ENCODE measurements around the gene SUPT6H. TPM values are rescaled to one million over a fixed set of nuclear protein-coding genes. Genes with fewer than 3 reads are reported as not detected.

The SUPT6H gene
- polyA plus RNA-seq, 1 of the 3 experiments (the other 2 are of a cell fraction) = 26.9 TPM

DNA sequence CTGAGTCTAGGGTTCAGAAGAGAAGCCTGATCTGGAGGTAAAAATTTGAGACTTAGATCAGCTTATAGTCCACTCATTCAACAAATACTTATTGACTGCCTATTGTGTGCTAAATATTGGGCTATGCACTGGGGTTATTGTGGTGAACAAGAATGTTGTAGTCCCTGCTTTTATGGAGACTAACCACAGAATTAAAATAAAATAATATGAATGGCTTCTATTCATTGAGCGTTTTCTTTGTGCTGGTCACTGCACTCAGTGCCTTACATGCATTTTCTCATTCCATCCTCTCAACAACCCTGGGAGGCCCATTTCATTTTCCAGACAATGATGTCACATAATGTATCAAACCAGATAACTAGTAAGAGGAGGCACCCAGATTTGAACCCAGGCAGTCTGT lies 71.3 kb downstream of the SUPT6H start:
- POLR2A ChIA-PET = interaction anchor here (1.5 kb wide), 1 partner anchor 9 kb away, joined by 5 read pairs; no protein-coding TSS in a partner anchor
- Histone ChIP-seq H3K4me2 (no peak overlapping the region), H3K36me3 (replicated peaks in 1 of 2; ENCODE audit: control insufficient read depth in 1 of 2, insufficient read depth in 2 of 2, low read length in 1 of 2) (no peaks in the 10 kb centered on the region), H3K9me3 (no peaks in the 10 kb centered on the region), H4K20me1 (ENCODE audit: insufficient read depth) (no peaks in the 10 kb centered on the region), H3K79me2 (ENCODE audit: insufficient read depth) (no peaks in the 10 kb centered on the region), H3K27ac (ENCODE audit: low read depth in 2 of 2, low read length in 1 of 2) (no peak overlapping the region), H2AFZ (ENCODE audit: low read depth) (no peak overlapping the region), H3K27me3 (ENCODE audit: insufficient read depth) (no peaks in the 10 kb centered on the region), H3K9me2 (no peaks in the 10 kb centered on the region), H3F3A (replicated peaks; ENCODE audit: insufficient read depth) (peaks cover 10% of the 10 kb centered on the region), H3K4me3 (ENCODE audit: low read depth in 2 of 2, low read length in 1 of 2) (no peak overlapping the region), H3K9ac (no peak overlapping the region), H3K4me1 (ENCODE audit: control insufficient read depth in 1 of 2, insufficient read depth in 2 of 2, low read depth in 1 of 2, low read length in 1 of 2) (no peaks in the 10 kb centered on the region)
- 100% methylated on average over 1 of the region's 1 CpG for WGBS (ENCODE audit: low lambda C conversion rate)
- DNase-seq = no peak
- CTCF ChIA-PET = no interaction called here
- TF ChIP-seq GATA2 (CRISPR knock-in tag; IDR thresholded peaks at IDR 0.05) (no peak), SIN3A (IDR thresholded peaks at IDR 0.05; ENCODE audit: borderline replicate concordance, low read depth, low read length) (no peak), ELF1 (IDR thresholded peaks at IDR 0.05) (no peak), NRF1 (IDR thresholded peaks at IDR 0.05; ENCODE audit: low read depth, low read length) (no peak), MEF2A (IDR thresholded peaks at IDR 0.05; ENCODE audit: borderline replicate concordance, low read depth) (no peak), JUND (IDR thresholded peaks at IDR 0.05) (no peak), RFX5 (IDR thresholded peaks at IDR 0.05; ENCODE audit: low read length) (no peak), SMC3 (IDR thresholded peaks at IDR 0.05; ENCODE audit: low read depth, low read length) (no peak), YY1 (IDR thresholded peaks at IDR 0.05; ENCODE audit: low read depth) (no peak), TEAD4 (IDR thresholded peaks at IDR 0.05; ENCODE audit: borderline replicate concordance, insufficient read depth) (no peak)
- TF ChIP-seq, protein P1, sequence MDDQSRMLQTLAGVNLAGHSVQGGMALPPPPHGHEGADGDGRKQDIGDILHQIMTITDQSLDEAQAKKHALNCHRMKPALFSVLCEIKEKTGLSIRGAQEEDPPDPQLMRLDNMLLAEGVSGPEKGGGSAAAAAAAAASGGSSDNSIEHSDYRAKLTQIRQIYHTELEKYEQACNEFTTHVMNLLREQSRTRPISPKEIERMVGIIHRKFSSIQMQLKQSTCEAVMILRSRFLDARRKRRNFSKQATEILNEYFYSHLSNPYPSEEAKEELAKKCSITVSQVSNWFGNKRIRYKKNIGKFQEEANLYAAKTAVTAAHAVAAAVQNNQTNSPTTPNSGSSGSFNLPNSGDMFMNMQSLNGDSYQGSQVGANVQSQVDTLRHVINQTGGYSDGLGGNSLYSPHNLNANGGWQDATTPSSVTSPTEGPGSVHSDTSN (IDR thresholded peaks at IDR 0.05) = no peak
- TF ChIP-seq, protein P2, sequence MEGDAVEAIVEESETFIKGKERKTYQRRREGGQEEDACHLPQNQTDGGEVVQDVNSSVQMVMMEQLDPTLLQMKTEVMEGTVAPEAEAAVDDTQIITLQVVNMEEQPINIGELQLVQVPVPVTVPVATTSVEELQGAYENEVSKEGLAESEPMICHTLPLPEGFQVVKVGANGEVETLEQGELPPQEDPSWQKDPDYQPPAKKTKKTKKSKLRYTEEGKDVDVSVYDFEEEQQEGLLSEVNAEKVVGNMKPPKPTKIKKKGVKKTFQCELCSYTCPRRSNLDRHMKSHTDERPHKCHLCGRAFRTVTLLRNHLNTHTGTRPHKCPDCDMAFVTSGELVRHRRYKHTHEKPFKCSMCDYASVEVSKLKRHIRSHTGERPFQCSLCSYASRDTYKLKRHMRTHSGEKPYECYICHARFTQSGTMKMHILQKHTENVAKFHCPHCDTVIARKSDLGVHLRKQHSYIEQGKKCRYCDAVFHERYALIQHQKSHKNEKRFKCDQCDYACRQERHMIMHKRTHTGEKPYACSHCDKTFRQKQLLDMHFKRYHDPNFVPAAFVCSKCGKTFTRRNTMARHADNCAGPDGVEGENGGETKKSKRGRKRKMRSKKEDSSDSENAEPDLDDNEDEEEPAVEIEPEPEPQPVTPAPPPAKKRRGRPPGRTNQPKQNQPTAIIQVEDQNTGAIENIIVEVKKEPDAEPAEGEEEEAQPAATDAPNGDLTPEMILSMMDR (IDR thresholded peaks at IDR 0.05) = no peak

DNA sequence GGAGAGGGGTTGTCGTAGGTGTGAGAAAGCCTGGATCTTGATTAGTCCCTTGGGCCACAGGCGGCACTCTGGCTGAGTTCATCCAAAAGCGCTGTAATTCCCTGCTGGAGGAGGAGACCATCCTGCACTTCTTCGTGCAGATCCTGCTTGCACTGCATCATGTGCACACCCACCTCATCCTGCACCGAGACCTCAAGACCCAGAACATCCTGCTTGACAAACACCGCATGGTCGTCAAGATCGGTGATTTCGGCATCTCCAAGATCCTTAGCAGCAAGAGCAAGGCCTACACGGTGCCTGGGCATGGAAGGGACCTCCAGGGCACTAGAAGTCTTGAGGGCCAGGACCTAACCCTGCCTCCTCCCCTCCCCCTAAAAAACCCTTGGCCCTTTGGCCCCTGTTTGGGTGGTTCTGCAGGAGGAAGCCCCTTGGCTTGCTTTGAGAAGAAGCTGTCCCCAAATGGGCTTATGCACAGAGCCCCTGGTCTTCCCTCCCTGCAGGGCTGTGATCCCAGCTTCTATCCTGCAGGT lies 72.8 kb downstream of the SUPT6H start:
- DNase-seq = no peak
- H2AFZ ChIP-seq (ENCODE audit: low read depth) = no peak overlapping the region
- no peaks in the 10 kb centered on the region for H3K36me3 ChIP-seq (replicated peaks in 1 of 2; ENCODE audit: control insufficient read depth in 1 of 2, insufficient read depth in 2 of 2, low read length in 1 of 2)
- no peaks in the 10 kb centered on the region for H3K79me2 ChIP-seq (ENCODE audit: insufficient read depth)
- ChIA-PET POLR2A (interaction anchor here (0.8 to 1.1 kb wide), 2 partner anchors 8 to 9 kb away, joined by 3 read pairs; partner anchors contain the start of gene TRAF4), CTCF (interaction anchor here (1.1 to 1.2 kb wide), 3 partner anchors 8 to 15 kb away, joined by 3 to 8 read pairs (median 5); partner anchors contain the start of gene TLCD1)
- no peak overlapping the region for H3K4me2 ChIP-seq
- H3K27ac ChIP-seq (ENCODE audit: low read depth in 2 of 2, low read length in 1 of 2) = no peak overlapping the region
- no peaks in the 10 kb centered on the region for H3F3A ChIP-seq (replicated peaks; ENCODE audit: insufficient read depth)
- H3K9ac ChIP-seq = no peak overlapping the region
- no peaks in the 10 kb centered on the region for H3K27me3 ChIP-seq (ENCODE audit: insufficient read depth)
- no peaks in the 10 kb centered on the region for H3K9me2 ChIP-seq
- 82% methylated on average over 10 of the region's 10 CpGs for WGBS (ENCODE audit: low lambda C conversion rate)
- no peaks in the 10 kb centered on the region for H3K9me3 ChIP-seq
- no peak overlapping the region for H3K4me3 ChIP-seq (ENCODE audit: low read depth in 2 of 2, low read length in 1 of 2)
- no peaks in the 10 kb centered on the region for H3K4me1 ChIP-seq (ENCODE audit: control insufficient read depth in 1 of 2, insufficient read depth in 2 of 2, low read depth in 1 of 2, low read length in 1 of 2)
- no peaks in the 10 kb centered on the region for H4K20me1 ChIP-seq (ENCODE audit: insufficient read depth)
- TF ChIP-seq MXI1 (IDR thresholded peaks at IDR 0.05; ENCODE audit: low read depth, low read length) (no peak), RCOR1 (IDR thresholded peaks at IDR 0.05; ENCODE audit: low read length) (no peak), TCF12 (IDR thresholded peaks at IDR 0.05) (no peak), CHD2 (IDR thresholded peaks at IDR 0.05; ENCODE audit: low read length, partially characterized antibody) (no peak), ELF1 (IDR thresholded peaks at IDR 0.05) (no peak), GABPA (IDR thresholded peaks at IDR 0.05; ENCODE audit: low read depth) (no peak), NFIC (IDR thresholded peaks at IDR 0.05; ENCODE audit: borderline replicate concordance) (no peak), SIN3A (IDR thresholded peaks at IDR 0.05; ENCODE audit: borderline replicate concordance, low read depth, low read length) (no peak), FOXM1 (IDR thresholded peaks at IDR 0.05; ENCODE audit: low read depth) (no peak), RXRA (IDR thresholded peaks at IDR 0.05; ENCODE audit: borderline replicate concordance, low read depth) (no peak)
- TF ChIP-seq, protein P2 (IDR thresholded peaks at IDR 0.05) = no peak
- TF ChIP-seq, protein P3, sequence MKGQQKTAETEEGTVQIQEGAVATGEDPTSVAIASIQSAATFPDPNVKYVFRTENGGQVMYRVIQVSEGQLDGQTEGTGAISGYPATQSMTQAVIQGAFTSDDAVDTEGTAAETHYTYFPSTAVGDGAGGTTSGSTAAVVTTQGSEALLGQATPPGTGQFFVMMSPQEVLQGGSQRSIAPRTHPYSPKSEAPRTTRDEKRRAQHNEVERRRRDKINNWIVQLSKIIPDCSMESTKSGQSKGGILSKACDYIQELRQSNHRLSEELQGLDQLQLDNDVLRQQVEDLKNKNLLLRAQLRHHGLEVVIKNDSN (IDR thresholded peaks at IDR 0.05; ENCODE audit: borderline replicate concordance, low read depth) = no peak
- TF ChIP-seq, protein P4, sequence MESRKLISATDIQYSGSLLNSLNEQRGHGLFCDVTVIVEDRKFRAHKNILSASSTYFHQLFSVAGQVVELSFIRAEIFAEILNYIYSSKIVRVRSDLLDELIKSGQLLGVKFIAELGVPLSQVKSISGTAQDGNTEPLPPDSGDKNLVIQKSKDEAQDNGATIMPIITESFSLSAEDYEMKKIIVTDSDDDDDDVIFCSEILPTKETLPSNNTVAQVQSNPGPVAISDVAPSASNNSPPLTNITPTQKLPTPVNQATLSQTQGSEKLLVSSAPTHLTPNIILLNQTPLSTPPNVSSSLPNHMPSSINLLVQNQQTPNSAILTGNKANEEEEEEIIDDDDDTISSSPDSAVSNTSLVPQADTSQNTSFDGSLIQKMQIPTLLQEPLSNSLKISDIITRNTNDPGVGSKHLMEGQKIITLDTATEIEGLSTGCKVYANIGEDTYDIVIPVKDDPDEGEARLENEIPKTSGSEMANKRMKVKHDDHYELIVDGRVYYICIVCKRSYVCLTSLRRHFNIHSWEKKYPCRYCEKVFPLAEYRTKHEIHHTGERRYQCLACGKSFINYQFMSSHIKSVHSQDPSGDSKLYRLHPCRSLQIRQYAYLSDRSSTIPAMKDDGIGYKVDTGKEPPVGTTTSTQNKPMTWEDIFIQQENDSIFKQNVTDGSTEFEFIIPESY (IDR thresholded peaks at IDR 0.05; ENCODE audit: borderline replicate concordance, low read depth) = no peak
